NT2/D1 (cell line): ENCODE results near the gene PSTPIP2.
"Not testable (repeated sequence)": the region's sequence is repeated elsewhere in the genome, so short reads cannot be mapped to it uniquely, and the experiment has no call there.

ENCODE experiments used
- SUZ12 ChIP-seq: IDR thresholded peaks from 2 replicates; pipeline ENCODE4 v1.6.1; 2011; ENCODE audit not compliant: insufficient read length, insufficient read depth; ENCODE audit errors: extremely low read depth
- YY1 ChIP-seq: IDR thresholded peaks from 2 replicates; pipeline ENCODE4 v1.6.1; 2011; ENCODE audit not compliant: insufficient read length, insufficient read depth
- ZNF274 ChIP-seq: IDR thresholded peaks from 2 replicates; pipeline ENCODE4 v1.6.1; 2011; ENCODE audit warnings: mild to moderate bottlenecking, low read depth, low read length

- TF ChIP-seq YY1, ZNF274, SUZ12: not testable (repeated sequence)
These were observed 79.5 kb downstream of the PSTPIP2 start for GRCh38 chr18:45992527-45992926.
